ENCODE results near the gene SLC25A13.
A peak's percentile ranks its signal among the peaks of the same experiment; 100 is the strongest.

The SLC25A13 gene

DNA sequence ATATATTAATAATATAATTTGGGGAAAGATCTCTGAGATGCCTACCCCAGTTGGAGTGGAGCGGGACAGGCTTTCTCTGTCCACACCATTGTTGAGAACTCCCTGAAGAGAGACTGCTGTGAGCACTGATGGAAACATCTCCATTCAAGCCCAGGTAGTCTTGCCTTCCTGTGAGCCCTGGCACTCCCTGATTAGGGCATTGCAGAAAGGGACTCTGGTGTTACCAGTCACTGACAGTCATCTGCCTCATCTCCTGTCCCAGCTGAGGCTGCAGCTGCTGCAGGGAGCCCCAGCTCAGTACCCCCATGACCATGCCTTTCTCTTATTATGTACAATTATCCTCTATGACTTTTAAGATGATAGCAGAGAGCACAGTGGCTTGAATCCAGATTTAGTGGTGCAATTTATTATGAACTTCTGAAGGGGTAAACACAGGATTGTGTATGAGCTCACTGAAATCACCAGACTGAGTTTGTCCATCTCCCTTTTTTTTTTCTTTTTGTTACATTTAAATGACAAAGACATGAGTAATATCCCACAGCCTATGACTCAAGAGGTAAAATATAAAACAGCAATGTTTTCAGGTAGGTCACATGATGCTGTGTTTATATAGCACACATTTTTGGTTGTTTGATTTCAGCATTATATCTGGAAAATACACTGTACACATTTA lies 236.9 kb downstream of the SLC25A13 start:
- no peak overlapping the region for H3K4me3 ChIP-seq (ENCODE audit: low read length)
- H3K27ac ChIP-seq (ENCODE audit: low read depth, low read length) = no peak overlapping the region
- no peaks in the 10 kb centered on the region for H3K4me1 ChIP-seq (ENCODE audit: control insufficient read depth, insufficient read depth, low read length)
- H3K36me3 ChIP-seq (ENCODE audit: control insufficient read depth, insufficient read depth, low read length) = no peaks in the 10 kb centered on the region
- H3K9ac ChIP-seq (ENCODE audit: low read length) = no peak overlapping the region
- H3K27me3 ChIP-seq (ENCODE audit: control insufficient read depth, insufficient read depth, low read length) = no peaks in the 10 kb centered on the region

GRCh38 chr7:96080027-96080426 lies 241.9 kb downstream of the SLC25A13 start:
- H3K27ac ChIP-seq (ENCODE audit: low read depth, low read length) = no peak overlapping the region
- no peaks in the 10 kb centered on the region for H3K36me3 ChIP-seq (ENCODE audit: control insufficient read depth, insufficient read depth, low read length)
- no peak overlapping the region for H3K4me3 ChIP-seq (ENCODE audit: low read length)
- no peak overlapping the region for H3K9ac ChIP-seq (ENCODE audit: low read length)
- H3K27me3 ChIP-seq (ENCODE audit: control insufficient read depth, insufficient read depth, low read length) = no peaks in the 10 kb centered on the region
- peaks cover 3% of the 10 kb centered on the region for H3K4me1 ChIP-seq (ENCODE audit: control insufficient read depth, insufficient read depth, low read length)

GRCh38 chr7:96076350-96076707 lies 245.6 kb downstream of the SLC25A13 start:
- H3K27ac ChIP-seq (ENCODE audit: low read depth, low read length) = no peak overlapping the region
- H3K36me3 ChIP-seq (ENCODE audit: control insufficient read depth, insufficient read depth, low read length) = no peaks in the 10 kb centered on the region
- H3K4me3 ChIP-seq (ENCODE audit: low read length) = peak overlapping the region; percentile 62
- no peaks in the 10 kb centered on the region for H3K27me3 ChIP-seq (ENCODE audit: control insufficient read depth, insufficient read depth, low read length)
- H3K9ac ChIP-seq (ENCODE audit: low read length) = no peak overlapping the region
- peaks cover 3% of the 10 kb centered on the region for H3K4me1 ChIP-seq (ENCODE audit: control insufficient read depth, insufficient read depth, low read length)

- peak overlapping the region; percentile 62 for H3K4me3 ChIP-seq (ENCODE audit: low read length)
- no peaks in the 10 kb centered on the region for H3K36me3 ChIP-seq (ENCODE audit: control insufficient read depth, insufficient read depth, low read length)
- H3K27me3 ChIP-seq (ENCODE audit: control insufficient read depth, insufficient read depth, low read length) = no peaks in the 10 kb centered on the region
- no peak overlapping the region for H3K27ac ChIP-seq (ENCODE audit: low read depth, low read length)
- H3K9ac ChIP-seq (ENCODE audit: low read length) = no peak overlapping the region
- peaks cover 3% of the 10 kb centered on the region for H3K4me1 ChIP-seq (ENCODE audit: control insufficient read depth, insufficient read depth, low read length)
Observed at GRCh38 chr7:96075510-96076349, 246.2 kb downstream of the SLC25A13 start.

GRCh38 chr7:96074871-96075270 lies 247.0 kb downstream of the SLC25A13 start:
- Histone ChIP-seq H3K9ac (ENCODE audit: low read length) (no peak overlapping the region), H3K27ac (ENCODE audit: low read depth, low read length) (no peak overlapping the region), H3K4me3 (ENCODE audit: low read length) (no peak overlapping the region)

More at GRCh38 chr7:96074871-96075270, 247.0 kb downstream of the SLC25A13 start:
- Histone ChIP-seq H3K27me3 (ENCODE audit: control insufficient read depth, insufficient read depth, low read length) (no peaks in the 10 kb centered on the region), H3K36me3 (ENCODE audit: control insufficient read depth, insufficient read depth, low read length) (no peaks in the 10 kb centered on the region), H3K4me1 (ENCODE audit: control insufficient read depth, insufficient read depth, low read length) (peaks cover 3% of the 10 kb centered on the region)

Measured in rectal smooth muscle tissue (tissue), 1 donor.